ENCODE results near the gene IL1R2. TPM values are rescaled to one million over a fixed set of nuclear protein-coding genes. Genes with fewer than 3 reads are reported as not detected.

The IL1R2 gene
- total and polyA plus RNA-seq, 9 of the 15 experiments (the other 6 are each of a cell fraction or from before 2014, with no cell fraction given): 0.13 TPM; not detected in 8

DNA sequence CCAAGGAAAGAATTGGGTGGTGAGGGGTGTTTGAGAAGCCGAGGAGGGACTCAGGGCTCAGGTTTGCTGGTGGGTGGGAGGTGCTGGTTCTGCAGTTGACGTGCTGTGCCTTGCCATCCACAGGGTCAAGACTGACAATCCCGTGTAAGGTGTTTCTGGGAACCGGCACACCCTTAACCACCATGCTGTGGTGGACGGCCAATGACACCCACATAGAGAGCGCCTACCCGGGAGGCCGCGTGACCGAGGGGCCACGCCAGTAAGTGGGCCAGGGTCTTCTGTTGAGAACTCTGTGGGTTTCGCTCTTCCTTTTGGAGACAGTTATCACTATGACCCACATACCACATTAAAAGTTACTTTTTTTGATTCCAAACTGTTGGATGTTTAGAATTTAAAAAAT is 32.6 kb downstream of the IL1R2 start (continued):
- no peak for TF ChIP-seq ZKSCAN1 (IDR thresholded peaks at IDR 0.05; ENCODE audit: low read depth, low read length)
- TF ChIP-seq, protein P1, sequence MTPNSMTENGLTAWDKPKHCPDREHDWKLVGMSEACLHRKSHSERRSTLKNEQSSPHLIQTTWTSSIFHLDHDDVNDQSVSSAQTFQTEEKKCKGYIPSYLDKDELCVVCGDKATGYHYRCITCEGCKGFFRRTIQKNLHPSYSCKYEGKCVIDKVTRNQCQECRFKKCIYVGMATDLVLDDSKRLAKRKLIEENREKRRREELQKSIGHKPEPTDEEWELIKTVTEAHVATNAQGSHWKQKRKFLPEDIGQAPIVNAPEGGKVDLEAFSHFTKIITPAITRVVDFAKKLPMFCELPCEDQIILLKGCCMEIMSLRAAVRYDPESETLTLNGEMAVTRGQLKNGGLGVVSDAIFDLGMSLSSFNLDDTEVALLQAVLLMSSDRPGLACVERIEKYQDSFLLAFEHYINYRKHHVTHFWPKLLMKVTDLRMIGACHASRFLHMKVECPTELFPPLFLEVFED (CRISPR knock-in tag; conservative IDR thresholded peaks at IDR 0.05): no peak
- no peak for TF ChIP-seq WHSC1 (IDR thresholded peaks at IDR 0.05; ENCODE audit: low read length)

DNA sequence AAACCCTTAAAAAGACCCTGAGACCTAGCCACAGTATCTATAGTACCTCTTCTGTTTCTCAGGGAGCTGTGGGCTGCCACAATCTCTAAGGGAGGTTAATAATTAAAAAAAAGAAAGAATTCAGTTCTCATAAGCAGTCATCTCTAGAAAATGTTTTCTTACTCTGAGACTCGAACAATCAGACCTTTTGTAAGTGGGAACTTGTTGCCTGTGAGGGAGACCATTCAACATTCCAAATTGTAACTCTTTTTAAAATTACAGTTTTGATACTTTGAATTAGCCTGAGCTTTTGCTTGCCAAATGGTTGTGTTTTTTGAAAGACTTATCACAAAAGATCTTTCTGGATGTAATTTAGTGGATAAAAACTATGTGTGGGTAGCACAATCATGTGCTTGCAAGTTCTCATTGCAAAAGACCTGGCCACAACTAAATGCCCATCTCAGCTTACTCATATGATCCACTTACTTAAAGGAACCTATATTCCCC is 33.3 kb downstream of the IL1R2 start:
- Histone ChIP-seq H3K4me1 (replicated peaks in 1 of 2; ENCODE audit: control insufficient read depth in 2 of 2, insufficient read depth in 2 of 2, low read length in 2 of 2) (peaks cover 0 to 7% of the 10 kb centered on the region in 2 experiments; a peak in 2 of 5 replicates), H2AFZ (ENCODE audit: low read depth, low read length) (no peak overlapping the region), H3K9me3 (replicated peaks; ENCODE audit: control insufficient read depth, insufficient read depth, low read depth, low read length) (no peaks in the 10 kb centered on the region), H3K27me3 (ENCODE audit: control insufficient read depth in 2 of 2, insufficient read depth in 2 of 2, low read length in 2 of 2) (no peaks in the 10 kb centered on the region; a peak in 1 of 5 replicates), H3K4me2 (ENCODE audit: insufficient read depth, low read length) (no peak overlapping the region), H3K36me3 (ENCODE audit: control insufficient read depth, insufficient read depth, low read length) (no peaks in the 10 kb centered on the region; the same call in 2 of the 3 replicates), H3K4me3 (no peak overlapping the region), H3K9ac (ENCODE audit: insufficient read depth in 1 of 2, low read depth in 2 of 2, low read length in 2 of 2) (no peak overlapping the region), H3K9me1 (ENCODE audit: control insufficient read depth, insufficient read depth, low read length) (no peaks in the 10 kb centered on the region), H4K20me1 (replicated peaks; ENCODE audit: control insufficient read depth, insufficient read depth, low read length) (no peaks in the 10 kb centered on the region; the same call in 1 of the 2 replicates), H3K79me2 (ENCODE audit: control insufficient read depth, insufficient read depth, low read length) (no peaks in the 10 kb centered on the region), H3K27ac (ENCODE audit: extremely low read depth, low read depth, low read length) (no peak overlapping the region)
- intact Hi-C loops (cut with micrococcal nuclease): no loop called here
- 20% methylated on average over 1 of the region's 1 CpG for WGBS (ENCODE audit: insufficient coverage, low coverage, missing lambda C conversion rate)
- in situ Hi-C loops (cut with MboI): no loop called here
- DNase-seq (ENCODE audit: extremely low read depth in 1 of 4, low spot score in 3 of 4) (no peak), ATAC-seq (no peak), FAIRE-seq (no peak)
- ChIA-PET POLR2A (no interaction called here), CTCF (ENCODE audit: low intra/inter-chr PET ratio) (no interaction called here)
- BruUV-seq (replicated peaks): no TSS peak
- TF ChIP-seq LARP7 (IDR thresholded peaks at IDR 0.05) (no peak), SNRNP70 (optimal IDR thresholded peaks at IDR 0.05; ENCODE audit: low read depth, low read length) (no peak), RBM39 (optimal IDR thresholded peaks at IDR 0.05; ENCODE audit: low read depth, low read length) (no peak), MAFF (IDR thresholded peaks at IDR 0.05; ENCODE audit: low read length) (no peak), ZNF592 (IDR thresholded peaks at IDR 0.05) (no peak), NFATC3 (IDR thresholded peaks at IDR 0.05) (no peak), POLR3A (IDR thresholded peaks at IDR 0.05; ENCODE audit: borderline replicate concordance, extremely low read depth, insufficient read depth, insufficient read length) (no peak), MEF2D (tag; conservative IDR thresholded peaks at IDR 0.05; ENCODE audit: low read depth) (no peak), NFE2L1 (tag; IDR thresholded peaks at IDR 0.05; ENCODE audit: borderline replicate concordance, low read depth) (no peak), MCM3 (IDR thresholded peaks at IDR 0.05) (no peak), BRCA1 (IDR thresholded peaks at IDR 0.05) (no peak), BRCA1 (CRISPR knock-in tag; IDR thresholded peaks at IDR 0.05) (no peak), ZC3H11A (IDR thresholded peaks at IDR 0.05; ENCODE audit: low read depth, low read length) (no peak), SIN3B (IDR thresholded peaks at IDR 0.05; ENCODE audit: low read depth) (no peak)

All from K562 (cell line).